Measurements from ENCODE around the gene LARP1B.
"Not testable (repeated sequence)": the region's sequence is repeated elsewhere in the genome, so short reads cannot be mapped to it uniquely, and the experiment has no call there.

Gene LARP1B

GRCh38 chr4:128228845-128229795 is 168.0 kb downstream of the LARP1B start:
- DNase-seq: peak; percentile 33

GRCh38 chr4:128232719-128233118 is 171.6 kb downstream of the LARP1B start:
- DNase-seq: no peak

GRCh38 chr4:128234836-128235235 is 173.7 kb downstream of the LARP1B start:
- no peak for DNase-seq

GRCh38 chr4:128241019-128241418 is 179.9 kb downstream of the LARP1B start:
- no peak for DNase-seq

GRCh38 chr4:128241425-128241913 is 180.4 kb downstream of the LARP1B start:
- no peak for DNase-seq

- DNase-seq: no peak
These were observed 180.9 kb downstream of the LARP1B start for GRCh38 chr4:128241981-128242380.

GRCh38 chr4:128242601-128243000 is 181.5 kb downstream of the LARP1B start:
- no peak for DNase-seq

- DNase-seq: no peak
These were observed 183.3 kb downstream of the LARP1B start for GRCh38 chr4:128244379-128244778.

- not testable (repeated sequence) for DNase-seq
These were observed 184.3 kb downstream of the LARP1B start for GRCh38 chr4:128245391-128245790.

- no peak for DNase-seq
These were observed 186.8 kb downstream of the LARP1B start for GRCh38 chr4:128247906-128248305.

GRCh38 chr4:128249787-128250668 is 188.9 kb downstream of the LARP1B start:
- DNase-seq: no peak

GRCh38 chr4:128255906-128256305 is 194.8 kb downstream of the LARP1B start:
- no peak for DNase-seq

GRCh38 chr4:128256539-128256938 is 195.4 kb downstream of the LARP1B start:
- DNase-seq: no peak

- DNase-seq: not testable (repeated sequence)
These were observed 197.1 kb downstream of the LARP1B start for GRCh38 chr4:128258166-128258565.

GRCh38 chr4:128259889-128260288 is 198.8 kb downstream of the LARP1B start:
- DNase-seq: not testable (repeated sequence)
